ENCODE results near the gene EVA1C.
"Not testable (repeated sequence)": the region's sequence is repeated elsewhere in the genome, so short reads cannot be mapped to it uniquely, and the experiment has no call there.

The EVA1C gene, protein sequence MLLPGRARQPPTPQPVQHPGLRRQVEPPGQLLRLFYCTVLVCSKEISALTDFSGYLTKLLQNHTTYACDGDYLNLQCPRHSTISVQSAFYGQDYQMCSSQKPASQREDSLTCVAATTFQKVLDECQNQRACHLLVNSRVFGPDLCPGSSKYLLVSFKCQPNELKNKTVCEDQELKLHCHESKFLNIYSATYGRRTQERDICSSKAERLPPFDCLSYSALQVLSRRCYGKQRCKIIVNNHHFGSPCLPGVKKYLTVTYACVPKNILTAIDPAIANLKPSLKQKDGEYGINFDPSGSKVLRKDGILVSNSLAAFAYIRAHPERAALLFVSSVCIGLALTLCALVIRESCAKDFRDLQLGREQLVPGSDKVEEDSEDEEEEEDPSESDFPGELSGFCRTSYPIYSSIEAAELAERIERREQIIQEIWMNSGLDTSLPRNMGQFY

DNA sequence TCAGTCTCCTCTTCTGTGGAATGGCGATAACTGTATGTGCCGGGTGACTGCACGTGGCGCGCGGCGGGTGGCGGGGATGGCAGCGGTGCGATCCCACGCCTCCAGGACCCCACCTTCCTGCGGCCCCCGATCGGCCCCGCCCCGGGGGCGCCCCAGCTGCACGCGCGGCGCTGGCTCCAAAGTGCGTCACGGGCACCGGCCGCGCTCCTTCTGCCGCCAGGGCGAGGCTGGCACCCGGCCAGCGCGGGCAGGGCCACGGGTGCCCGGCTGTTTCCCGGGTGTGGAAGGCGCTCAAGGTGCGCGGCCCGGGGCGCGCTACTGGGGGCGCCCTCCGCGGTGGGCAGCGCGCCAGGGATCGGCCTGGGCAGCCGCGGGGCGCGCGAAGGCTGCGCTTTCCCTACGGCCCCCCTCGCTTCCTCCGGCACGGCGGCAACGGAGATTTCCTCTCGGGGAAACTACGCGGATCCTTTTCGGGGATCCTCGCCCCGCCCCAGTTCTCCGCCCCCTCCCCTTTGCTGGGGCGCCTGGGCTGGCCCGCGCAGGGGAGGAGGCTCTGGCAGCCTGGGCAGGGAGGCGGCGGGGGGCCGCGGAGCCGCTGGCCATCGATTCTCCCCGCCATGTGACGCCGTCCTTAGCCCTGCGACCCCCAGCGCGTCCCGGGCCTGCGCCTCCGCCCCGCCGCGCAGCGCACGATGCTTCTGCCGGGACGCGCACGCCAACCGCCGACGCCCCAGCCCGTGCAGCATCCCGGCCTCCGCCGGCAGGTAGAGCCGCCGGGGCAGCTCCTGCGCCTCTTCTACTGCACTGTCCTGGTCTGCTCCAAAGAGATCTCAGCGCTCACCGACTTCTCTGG lies at the start of gene EVA1C:
Gene EVA1C, plus strand, starts transcription at position 545 of the 853 bp plus-strand sequence. Its CDS starts 148 bp downstream, at position 693.
- FAIRE-seq (no peak), DNase-seq (ENCODE audit: insufficient read length, low spot score) (no peak)

DNA sequence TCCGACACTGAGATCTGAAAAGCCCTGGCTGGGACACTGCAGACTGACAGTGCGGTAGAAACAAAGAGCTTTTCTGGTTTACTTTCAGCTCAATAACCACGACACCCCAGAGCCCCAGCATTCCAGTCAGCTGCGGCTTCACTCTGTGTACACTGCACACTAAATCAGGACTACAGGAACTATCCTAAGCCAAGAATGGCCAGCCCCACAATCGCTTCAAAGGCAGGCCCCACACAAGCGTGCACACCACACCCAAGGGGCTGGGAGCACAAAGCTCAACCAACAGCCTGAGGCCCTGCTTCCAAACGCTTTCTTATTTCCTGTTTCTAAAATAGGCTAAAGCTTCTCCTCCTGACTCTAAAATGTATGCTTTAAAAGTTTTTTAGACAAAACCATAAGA lies 48.1 kb upstream of the EVA1C start:
- DNase-seq (ENCODE audit: insufficient read length, low spot score) (no peak), FAIRE-seq (no peak)

DNA sequence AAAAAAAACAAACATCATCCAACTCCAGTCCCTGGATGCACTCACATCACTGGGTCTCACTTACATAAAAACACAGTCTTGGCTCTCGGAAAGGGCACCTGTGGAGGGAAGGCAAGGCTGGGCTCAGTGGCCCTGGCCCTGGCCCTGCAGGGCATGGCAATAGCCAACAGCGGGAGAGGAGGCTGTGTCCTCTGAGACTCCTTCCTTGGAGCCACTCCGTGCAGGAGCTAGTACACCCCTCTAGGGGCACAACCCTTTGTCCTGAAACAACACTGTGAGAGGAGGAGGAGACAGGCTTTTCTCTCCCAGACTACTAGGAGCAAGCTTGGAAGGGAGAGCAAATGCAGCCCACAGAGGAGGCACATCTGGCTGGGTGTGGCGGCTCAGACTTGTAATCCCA lies 47.7 kb upstream of the EVA1C start:
- FAIRE-seq, result no peak
- no peak for DNase-seq (ENCODE audit: insufficient read length, low spot score)

DNA sequence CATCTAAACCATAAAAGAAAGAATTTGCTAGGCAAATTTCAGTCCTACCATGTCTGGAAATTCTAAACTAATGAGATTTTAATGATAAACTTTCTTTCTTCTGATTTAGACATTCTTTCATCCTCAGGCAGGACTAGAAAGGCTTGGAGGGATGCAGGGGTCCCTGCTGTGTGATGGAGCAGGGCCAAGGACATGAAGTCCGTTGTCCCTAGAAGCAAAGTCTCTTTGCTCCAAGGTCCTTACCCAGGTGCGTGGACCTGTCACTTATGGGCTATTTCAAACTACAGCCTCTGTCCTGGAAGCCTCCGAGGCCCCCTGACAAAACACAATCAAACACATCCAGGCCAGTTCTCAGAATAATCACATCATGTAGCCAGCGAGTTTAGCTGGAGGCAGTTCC lies 46.3 kb upstream of the EVA1C start:
- FAIRE-seq, result no peak
- no peak for DNase-seq (ENCODE audit: insufficient read length, low spot score)

DNA sequence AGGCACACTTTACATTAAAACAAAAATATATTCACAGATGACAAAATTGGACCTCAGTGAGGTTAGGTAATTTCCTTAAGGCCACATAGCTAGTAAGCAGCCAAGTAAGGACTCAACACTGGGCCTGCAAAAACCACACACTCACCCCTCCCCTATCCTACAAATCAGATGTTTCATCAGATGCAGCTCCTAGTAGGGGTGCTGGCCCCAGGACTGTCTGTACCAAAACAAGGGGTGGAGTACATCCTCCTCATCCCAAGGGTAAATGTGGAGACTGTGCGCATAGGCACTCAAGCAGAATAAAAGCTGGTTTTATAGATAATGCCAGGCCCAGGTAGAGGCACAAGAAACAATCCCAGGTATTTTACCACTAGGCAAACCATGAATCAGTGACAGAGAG lies 45.3 kb upstream of the EVA1C start:
- DNase-seq (ENCODE audit: insufficient read length, low spot score) (no peak), FAIRE-seq (no peak)

DNA sequence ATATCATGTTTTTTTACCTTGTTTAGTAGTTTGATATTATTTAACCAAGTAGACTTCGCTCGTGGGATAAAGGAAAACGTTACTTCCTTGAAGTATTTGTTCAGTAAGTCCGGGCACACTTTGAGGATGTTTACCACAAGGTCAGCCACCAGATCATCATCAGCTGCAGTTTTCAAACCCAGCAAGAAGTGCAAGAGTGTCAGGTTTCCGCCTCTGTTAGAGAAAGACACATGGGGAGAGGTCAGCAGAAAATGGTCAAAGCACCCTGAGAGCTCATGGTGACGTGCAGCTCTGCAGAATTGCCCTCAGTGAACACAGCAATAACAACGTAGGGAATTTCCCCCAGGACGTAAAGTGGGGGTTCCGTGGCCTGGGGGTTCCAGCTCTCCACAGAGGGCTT lies 44.1 kb upstream of the EVA1C start:
- DNase-seq (ENCODE audit: insufficient read length, low spot score) (no peak), FAIRE-seq (no peak)

DNA sequence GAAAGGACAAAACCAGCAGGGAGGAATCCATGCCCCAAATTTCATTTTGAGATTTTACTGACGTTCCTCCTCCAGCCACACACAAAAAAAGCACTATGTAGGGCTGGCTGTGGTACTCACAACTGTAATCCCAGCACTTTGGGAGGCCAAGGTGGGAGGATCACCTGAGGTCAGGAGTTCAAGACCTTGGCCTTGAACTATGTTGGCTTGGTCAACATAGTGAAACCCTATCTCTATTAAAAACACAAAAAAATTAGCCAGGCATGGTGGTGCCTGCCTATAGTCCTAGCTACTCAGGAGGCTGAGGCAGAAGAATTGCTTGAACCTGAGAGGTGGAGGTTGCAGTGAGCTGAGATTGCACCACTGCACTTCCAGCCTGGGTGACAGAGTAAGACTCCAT lies 43.5 kb upstream of the EVA1C start:
- not testable (repeated sequence) for FAIRE-seq; DNase-seq (ENCODE audit: insufficient read length, low spot score)

DNA sequence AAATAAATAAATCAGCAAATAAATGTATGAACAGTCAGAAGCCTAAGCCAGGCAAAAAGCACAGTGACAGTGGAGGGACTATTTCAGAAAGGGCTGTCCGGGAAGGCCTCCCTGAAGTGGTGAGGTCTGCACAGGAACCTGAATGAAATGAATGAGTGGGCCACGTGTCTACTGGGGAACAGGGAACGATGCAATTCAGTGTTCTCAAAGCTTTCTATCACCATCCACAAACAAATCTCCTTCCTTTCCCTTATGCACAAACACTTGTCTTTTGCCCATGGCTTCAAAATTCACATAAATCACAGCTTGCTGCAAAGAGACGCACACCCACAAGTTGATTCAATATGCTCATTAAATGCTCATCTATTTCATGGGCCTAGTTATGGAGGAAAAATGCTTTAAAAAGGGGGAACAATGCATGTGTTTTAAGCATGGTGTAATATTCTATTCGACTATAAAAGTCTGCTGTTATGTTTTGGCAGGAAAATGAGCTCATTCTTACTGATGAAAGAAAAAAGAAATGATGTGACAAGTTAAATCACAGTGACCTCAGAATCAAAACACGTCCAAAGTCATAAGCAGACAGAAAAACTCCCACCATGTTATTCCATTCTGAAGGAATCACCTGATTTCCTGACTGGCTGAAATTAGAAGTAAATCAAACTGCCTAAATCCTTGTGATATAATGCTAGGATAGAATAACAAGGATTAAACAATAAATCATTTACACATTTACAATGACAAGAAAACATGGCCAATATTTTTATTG lies 41.3 kb upstream of the EVA1C start:
- no peak for DNase-seq (ENCODE audit: insufficient read length, low spot score)
- no peak for FAIRE-seq

DNA sequence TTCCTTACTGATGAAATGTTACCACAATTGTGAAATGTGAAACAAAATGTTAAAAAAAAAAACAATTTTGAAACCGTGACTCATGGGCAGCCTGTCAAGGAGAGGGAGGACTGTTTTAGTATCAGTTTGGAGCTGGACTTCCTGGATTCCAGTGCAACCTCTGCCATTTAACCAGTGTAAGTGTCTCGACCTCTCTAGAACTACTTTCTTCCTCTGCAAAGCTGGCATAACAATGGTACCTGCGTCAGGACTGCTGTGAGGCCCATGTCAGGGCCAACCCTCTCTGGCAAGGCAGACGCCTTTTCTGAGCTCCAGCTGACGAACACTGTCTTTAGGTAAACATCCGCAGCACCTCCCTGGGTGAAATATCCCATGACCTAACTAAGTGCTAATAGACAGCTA lies 40.6 kb upstream of the EVA1C start:
- no peak for FAIRE-seq

DNA sequence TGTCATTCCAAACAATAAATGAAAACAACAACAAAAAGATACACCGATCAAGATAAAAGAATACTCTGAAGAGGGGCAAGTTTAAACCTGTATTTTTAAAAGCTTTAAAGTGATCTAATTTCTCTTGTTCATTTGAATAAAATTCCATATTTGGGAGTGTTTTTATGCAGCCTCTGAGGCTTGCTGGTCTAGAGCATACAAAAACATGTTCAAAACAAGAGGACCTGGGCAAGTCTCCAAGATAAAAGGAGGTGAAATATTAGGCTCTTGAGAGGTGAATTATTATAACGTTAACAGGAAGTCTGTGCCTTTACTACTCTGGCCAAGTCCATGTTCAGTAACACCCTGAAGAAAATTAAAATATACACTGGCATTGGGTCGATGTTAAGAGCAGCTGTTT lies 39.8 kb upstream of the EVA1C start:
- FAIRE-seq, result no peak
- no peak for DNase-seq (ENCODE audit: insufficient read length, low spot score)

More for the DNA sequence above, 40.6 kb upstream of the EVA1C start:
- DNase-seq (ENCODE audit: insufficient read length, low spot score), result no peak

DNA sequence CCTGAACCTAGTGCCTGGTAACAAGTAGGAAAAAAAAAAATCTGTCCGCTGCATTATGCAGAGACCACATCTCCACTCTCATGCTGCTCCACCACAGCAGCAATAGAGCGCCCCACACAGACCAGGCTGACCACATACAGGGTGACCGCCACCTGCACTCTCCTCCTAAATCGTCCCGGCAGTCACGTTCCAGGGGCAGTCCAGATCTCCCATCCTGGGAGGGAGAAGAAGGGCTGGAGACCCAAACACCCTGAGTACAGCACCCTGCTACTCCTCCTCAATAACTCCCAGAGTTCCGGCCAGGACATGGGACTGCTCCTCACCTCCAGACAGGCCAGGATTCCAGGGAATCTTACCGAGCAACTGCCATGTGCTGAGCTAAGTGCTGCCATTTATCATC lies 35.0 kb upstream of the EVA1C start:
- DNase-seq (ENCODE audit: insufficient read length, low spot score), result no peak
- FAIRE-seq, result no peak

DNA sequence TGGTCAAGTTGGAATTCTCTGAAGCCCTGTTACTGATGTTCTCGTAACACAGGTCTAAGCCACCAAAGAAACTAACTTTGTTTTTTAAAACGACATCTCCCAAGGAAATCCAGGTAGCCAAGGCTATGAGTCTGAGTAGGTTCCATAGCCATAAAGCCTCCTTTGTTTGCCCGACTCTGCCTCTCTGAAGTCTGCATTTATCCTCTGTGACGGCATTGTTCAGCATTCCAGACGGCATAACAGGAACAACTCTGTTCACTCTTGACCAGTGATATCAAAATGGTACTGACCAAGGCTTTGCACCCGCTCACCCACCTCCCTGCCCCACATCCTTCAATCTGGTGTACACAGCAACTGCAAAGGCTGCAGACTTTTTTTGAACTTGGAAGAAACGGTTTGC lies 34.5 kb upstream of the EVA1C start:
- FAIRE-seq (no peak), DNase-seq (ENCODE audit: insufficient read length, low spot score) (no peak)

DNA sequence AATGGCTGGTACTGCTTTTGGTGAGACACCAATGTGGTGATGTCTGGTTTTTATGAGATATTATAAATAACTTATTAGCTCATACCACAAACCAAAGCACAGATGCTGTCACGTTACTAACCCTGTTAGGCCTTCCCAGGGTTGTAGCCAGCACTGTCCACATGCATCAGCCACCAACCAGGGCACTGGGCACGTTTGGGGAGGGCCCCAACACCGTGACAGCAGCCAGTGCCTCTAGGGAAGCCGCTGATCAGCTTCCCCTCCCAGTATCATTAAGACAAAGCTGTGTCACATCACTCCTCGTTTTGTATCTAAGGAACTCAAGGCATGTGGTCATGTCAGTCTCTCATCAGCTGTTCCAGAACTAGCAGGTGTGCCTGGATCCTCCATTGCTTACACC lies 33.5 kb upstream of the EVA1C start:
- DNase-seq (ENCODE audit: insufficient read length, low spot score), result no peak
- no peak for FAIRE-seq

DNA sequence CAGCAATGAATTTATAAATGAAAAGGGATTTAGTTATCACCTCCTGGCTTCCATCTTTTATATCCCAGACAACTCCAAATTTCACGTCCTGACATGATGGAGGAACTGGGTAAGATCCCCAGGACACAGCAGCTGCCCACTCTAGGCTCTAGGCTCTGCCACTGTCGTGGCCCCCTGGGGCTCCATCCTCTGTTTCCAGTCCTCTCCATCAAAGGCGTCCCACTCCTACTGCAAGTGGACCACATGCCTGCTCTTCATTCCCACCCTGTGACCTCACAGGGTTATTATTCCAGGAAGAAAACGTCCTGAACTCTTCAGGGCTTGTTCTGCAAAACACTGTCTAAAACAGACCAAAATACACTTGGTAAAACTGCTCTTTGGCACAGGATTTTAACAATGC lies 31.6 kb upstream of the EVA1C start:
- no peak for DNase-seq (ENCODE audit: insufficient read length, low spot score)
- FAIRE-seq, result no peak

DNA sequence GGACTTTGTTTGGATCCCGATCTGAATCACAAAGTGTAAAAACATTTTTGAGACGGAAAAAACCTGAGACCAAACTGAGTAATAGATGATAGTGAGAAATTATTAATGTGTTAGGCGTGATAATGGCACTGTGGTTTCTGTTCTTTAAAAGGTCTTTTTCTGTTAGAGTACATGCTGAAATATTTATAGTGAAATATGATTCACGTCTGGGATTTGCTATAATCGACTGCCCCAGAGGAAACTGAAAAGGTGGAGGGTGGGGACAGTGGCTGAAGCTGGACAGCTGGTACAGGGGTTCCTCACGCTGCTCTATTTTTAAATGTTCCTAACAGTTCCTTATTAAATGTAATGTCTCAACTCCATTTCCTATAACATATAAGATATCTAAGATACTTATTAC lies 30.9 kb upstream of the EVA1C start:
- no peak for FAIRE-seq

DNA sequence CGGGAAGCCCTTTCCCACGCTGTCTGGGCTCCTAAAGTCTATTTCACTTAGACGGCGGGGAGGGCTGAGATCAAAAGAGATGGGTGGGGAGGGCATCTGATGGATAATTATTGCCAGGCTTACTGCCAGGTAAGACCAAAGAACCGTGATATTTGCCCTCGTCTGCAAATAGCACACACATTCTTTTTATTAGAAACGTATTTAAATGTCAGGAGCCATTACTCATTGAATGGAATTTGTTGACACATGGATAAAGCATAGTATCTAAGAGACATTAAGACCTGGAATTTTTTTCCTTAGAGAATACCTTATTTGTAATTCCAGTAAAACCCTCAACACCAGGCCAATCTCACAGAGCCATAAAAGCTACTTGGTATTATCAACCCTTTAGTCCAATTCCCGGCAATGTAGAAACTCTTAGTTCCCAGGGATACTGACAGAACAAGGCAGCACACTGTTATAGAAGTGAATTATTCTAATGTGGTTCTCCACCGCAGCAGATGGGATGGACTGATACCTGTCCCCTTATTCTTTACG lies 30.3 kb upstream of the EVA1C start:
- DNase-seq (ENCODE audit: insufficient read length, low spot score) (no peak), FAIRE-seq (no peak)

More for the DNA sequence above, 30.9 kb upstream of the EVA1C start:
- DNase-seq (ENCODE audit: insufficient read length, low spot score), result no peak

DNA sequence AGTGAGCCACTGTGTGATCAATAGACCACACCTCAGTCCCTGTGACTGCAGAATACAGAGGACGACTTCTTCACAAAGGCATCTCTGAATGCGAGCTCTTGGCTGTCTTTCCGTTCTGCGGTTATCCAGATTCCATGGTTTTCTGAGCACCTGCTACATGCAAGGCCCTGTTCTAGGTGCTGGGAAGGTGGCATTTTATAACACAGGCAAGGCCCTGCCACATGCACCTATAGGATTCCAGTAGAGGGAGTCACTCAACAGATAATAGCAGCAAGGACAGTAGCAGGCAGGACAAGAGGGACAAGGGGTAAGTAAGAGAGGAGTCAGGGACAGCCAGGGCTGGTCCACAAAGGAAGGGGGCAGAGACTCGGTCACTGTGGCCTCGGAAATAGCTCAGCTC lies 28.7 kb upstream of the EVA1C start:
- DNase-seq (ENCODE audit: insufficient read length, low spot score) (no peak), FAIRE-seq (no peak)

DNA sequence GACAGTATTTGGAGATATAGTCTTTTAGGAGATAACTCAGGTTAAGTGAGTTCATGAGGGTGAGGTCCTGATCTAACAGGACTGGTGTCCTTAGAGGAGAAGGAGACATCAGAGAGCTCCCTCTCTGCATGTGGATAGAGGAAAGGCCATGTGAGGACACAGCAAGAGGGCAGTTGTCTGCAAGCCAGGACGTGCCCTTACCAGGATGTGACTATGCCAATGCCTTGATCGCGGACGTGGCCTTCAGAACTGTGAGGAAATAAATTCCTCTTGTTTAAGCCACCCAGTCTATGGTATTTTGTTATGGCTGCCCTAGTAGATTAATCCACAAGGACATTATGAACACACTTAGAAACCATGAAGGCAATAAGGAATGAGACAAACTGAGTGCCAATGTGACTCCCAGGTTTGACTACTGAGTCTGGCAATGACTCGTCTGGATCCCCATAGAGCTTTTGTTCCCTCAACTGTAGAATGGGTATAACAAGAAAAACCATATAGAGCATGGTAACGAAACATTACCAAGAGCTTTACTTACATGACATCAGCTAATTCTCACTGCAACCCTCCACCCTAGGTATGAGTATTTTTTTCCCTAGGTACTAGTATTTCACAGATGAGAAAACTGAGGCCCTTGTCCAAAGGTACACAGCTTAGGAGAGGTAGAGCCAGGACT lies 26.2 kb upstream of the EVA1C start:
- no peak for DNase-seq (ENCODE audit: insufficient read length, low spot score)
- no peak for FAIRE-seq

DNA sequence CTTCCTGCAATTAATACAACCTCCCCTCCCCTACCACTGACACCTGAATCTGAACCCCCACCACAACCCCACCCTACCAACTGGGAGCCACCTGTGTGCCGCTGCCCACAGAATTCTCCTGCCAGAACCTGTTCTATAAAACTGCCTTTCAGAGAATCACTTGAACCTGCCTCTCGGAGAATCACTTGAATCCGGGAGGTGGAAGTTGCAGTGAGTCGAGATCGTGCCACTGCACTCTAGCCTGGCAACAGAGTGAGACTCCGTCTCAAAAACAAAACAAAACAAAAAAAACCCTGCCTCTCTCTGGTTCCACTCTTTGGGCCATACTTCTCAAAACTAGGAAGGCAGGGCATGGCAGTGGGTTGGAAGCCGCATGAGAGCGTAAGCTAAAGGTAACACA lies 25.4 kb upstream of the EVA1C start:
- no peak for FAIRE-seq
- DNase-seq (ENCODE audit: insufficient read length, low spot score), result no peak

DNA sequence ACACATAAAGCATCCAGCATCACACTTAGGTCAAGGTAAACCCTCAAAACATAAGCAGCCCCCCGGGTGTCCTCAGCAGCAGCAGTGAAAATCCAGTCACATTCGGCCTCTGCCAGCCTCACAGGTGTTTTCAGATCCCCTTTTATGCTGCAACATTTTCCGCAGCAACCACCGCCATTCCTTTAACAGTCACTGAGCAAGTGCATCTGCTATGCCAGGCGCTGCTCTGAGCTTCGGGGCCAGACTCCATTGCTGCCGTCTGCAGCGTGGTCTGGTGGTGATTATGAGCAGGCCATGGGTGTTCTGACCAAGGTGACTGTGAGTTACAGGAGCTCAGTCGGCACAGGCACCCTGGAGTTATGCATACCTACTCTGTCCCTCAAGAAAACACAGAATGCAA lies 24.2 kb upstream of the EVA1C start:
- DNase-seq (ENCODE audit: insufficient read length, low spot score) (no peak), FAIRE-seq (no peak)

Data from GM19239 (cell line).